HG03159 (cell line): Measurements from ENCODE around the gene CPNE1.
"Not testable (repeated sequence)": the region's sequence is repeated elsewhere in the genome, so short reads cannot be mapped to it uniquely, and the experiment has no call there.

ENCODE experiments used
- ATAC-seq: cut with Tn5 transposase; IDR thresholded peaks from one replicate; pipeline ENCODE4 v1.9.1; 2021; ENCODE audit warnings: mild to moderate bottlenecking, moderate library complexity; ENCODE audit not compliant: unreplicated experiment

The CPNE1 gene

DNA sequence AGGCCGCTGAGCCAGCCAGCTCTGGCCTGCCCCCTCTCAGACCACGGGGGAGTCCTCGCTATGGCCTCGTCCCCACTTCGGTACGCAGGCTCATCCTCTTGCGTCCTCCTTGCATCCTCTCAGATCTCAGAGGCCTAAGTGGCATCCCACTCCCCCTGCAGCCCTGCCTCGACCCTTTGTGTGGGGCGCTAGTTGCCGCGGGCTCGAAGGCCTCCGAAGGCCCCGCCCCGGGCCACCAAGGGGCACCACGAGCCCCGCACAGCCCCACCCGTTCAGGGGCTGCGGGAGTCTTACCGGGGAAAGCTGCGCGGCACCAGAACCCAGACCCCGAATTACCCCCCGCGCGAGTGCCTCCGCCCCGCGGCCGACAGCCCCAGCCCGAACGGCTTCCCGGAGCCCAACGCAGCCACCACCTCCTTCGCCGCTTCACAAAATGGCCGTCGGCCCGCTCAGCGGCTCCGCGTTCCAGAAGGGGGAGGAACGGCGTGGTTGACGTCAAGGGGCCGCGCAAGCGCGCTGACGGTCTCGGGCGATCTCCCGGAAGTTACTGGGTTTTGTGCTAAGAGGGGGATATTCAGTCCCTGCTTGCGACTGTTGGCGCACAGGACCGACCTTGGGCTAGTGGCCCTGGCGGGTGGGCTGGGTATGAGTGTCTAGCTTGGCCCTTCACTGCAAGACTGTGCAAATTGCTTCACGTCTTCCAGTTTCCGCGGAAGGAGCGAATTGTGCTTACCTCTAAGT, at the start of gene CPNE1, which contains the start of gene RBM12:
CPNE1 (minus strand) TSS at position 435 of the 741 bp plus-strand sequence. CDS start 31,977 bp downstream, outside the sequence.
RBM12 (minus strand) TSS at position 435 of the 741 bp plus-strand sequence. CDS start 9,578 bp downstream, outside the sequence.
- peak; percentile 78 for ATAC-seq

- ATAC-seq: no peak
Observed at GRCh38 chr20:35714127-35714526, 49.4 kb upstream of the CPNE1 start.

- not testable (repeated sequence) for ATAC-seq
Observed at GRCh38 chr20:35713120-35713519, 48.4 kb upstream of the CPNE1 start.

DNA sequence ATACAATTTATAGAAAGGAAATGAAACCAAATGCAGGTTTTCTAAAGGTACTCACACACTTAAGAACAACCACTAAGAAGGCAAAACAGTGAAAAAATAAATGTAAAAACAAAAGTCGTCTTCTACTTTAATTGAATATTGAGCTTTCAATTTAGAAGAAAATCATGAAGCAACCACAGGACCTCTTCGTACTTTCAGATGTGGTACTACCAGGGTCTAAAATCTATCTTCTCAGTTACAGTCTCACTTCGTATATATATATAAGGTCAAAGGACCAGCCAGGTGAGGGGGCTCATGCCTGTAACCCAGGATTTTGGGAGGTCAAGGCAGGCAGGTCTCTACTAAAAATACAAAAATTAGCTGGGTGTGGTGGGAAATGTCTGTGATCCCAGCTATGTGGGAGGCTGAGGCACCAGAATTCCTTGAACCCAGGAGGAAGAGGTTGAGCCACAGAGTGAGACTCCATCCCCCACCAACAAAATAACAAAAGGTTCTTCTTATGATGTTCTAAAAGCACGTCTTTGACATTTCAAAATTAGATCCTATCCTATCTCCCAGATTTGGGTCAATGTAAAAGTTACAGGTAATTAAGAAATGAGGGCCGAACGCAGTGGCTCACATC, 47.0 kb upstream of the CPNE1 start:
- no peak for ATAC-seq

DNA sequence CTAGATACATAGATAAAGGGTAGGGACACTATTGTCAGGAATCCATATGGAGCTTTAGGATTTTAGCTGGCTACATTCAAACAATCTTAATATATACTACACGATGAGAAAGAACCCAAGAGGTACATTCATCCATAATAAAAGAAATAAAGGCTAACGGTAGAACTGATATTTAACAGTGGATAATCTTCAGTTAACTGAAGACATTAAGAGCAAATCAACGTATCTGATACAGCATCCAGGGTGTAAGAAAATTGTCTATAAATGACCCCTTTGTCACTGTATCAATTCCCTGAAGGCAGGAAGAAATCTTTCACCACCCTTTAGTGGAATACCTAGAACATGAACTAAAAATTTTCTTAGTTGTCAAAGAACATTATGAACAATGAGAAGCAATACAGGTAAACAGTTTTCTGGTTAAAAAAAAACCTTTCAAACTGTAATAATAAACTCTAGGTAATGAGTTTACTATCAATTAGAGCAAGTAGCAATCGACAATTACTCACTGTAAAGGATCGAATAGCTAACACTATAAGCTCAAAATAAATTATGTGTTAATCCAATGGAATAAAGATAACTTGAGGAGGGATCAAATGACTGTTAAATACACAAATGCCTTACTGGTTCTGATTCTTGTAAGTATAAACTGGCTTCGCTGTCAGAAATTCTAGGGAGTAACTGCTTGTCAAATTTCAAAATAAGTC, 46.3 kb upstream of the CPNE1 start:
- no peak for ATAC-seq

- ATAC-seq: no peak
Observed at GRCh38 chr20:35710039-35710438, 45.3 kb upstream of the CPNE1 start.

GRCh38 chr20:35709259-35709658, 44.6 kb upstream of the CPNE1 start:
- ATAC-seq: no peak

- ATAC-seq: no peak
Observed at GRCh38 chr20:35708502-35708901, 43.8 kb upstream of the CPNE1 start.

DNA sequence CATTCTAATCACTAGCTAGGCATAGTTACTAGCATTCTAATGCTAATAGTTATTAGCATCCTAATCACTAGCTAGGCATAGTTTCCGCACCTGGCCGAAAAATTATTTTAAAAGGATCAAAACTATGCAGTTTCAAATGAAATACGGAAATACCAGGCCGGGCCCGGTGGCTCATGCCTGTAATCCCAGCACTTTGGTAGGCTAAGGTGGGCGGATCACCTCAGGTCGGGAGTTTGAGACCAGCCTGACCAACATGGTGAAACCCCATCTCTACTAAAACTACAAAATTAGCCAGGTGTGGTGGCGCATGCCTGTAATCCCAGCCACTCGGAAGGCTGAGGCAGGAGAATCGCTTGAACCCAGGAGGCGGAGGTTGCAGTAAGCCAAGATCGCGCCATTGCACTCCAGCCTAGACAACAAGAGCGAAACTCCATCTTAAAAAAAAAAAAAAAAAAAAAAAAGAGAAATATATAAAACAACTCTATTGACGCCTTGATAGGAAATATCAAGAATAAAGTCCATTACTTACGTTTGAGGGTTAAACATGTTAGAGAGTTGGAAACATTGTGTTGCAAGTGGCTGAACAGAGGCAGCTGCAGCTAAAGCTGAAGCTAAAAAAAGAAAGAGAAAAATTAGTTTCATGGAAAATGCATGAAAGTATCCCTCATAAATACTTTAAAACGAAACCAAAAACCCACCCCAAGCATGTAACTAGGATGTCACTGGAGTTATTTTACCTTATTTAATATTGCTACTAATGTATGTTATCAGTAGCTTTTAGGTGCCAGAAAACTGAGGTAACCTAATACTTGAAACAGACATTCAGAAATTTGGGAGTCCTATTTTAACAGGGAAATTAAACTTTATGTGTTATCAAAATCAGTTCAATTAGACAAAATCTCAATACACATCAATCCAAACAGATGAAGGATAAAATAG, 42.2 kb upstream of the CPNE1 start:
- not testable (repeated sequence) for ATAC-seq

- ATAC-seq: not testable (repeated sequence)
Observed at GRCh38 chr20:35705894-35706293, 41.2 kb upstream of the CPNE1 start.

- ATAC-seq: no peak
Observed at GRCh38 chr20:35704514-35705261, 40.0 kb upstream of the CPNE1 start.

GRCh38 chr20:35702824-35703695, 38.4 kb upstream of the CPNE1 start:
- no peak for ATAC-seq

GRCh38 chr20:35702051-35702823, 37.5 kb upstream of the CPNE1 start:
- no peak for ATAC-seq

GRCh38 chr20:35700625-35701148, 36.0 kb upstream of the CPNE1 start:
- no peak for ATAC-seq

DNA sequence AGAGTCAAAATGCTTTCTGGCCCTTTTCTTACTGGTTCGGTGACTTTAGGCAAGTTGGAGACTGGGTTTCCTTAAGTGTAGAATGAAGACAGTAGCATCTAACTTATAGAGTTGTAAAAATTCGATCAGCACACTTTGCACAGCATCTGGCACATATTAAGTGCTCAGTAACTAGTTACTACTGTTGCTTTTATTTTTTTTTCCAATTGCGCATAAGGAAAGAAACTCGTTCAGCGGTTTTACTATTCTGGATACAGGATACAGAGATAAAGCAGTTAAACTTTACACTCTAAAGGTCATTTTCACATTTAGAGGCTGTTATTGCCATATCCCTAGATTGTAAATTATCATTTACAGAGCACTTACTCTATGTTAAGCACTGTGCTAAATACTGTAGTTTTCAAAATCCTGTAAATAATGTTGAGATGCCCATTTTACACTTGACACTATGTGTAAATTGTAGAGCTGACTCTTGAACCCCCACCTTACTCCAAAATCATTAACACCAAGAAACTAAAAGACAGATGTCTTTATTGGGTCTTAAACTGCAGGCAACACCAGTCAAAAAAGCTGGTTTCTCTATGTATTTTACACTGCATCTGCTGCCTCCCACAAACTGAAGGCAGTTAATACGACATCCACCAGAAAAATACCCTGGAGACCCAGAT, 35.4 kb upstream of the CPNE1 start:
- no peak for ATAC-seq

- peak; percentile 73 for ATAC-seq
Observed at GRCh38 chr20:35699127-35699956, 34.6 kb upstream of the CPNE1 start, which contains the start of the genes NFS1 and ROMO1. Gene NFS1, minus strand, starts transcription at chr20:35699352. Its CDS starts 64 bp downstream, at chr20:35699288. Gene ROMO1, plus strand, starts transcription at chr20:35699405. Its CDS starts 228 bp downstream, at chr20:35699633.
